Fibroblast of pulmonary artery (primary cell): Measurements from ENCODE around the gene OSBPL9.

Source experiments
- DNase-seq: peaks from one replicate; pipeline ENCODE4 v3.0.0-alpha.2; 2010; ENCODE audit warnings: low read depth
- H3K4me3 ChIP-seq: replicated peaks from 2 replicates; pipeline ENCODE4 v1.5.1; 2011; ENCODE audit warnings: low read depth, mild to moderate bottlenecking, control low read depth, low read length, moderate library complexity
- TF ChIP-seq, protein P1 (sequence below): IDR thresholded peaks from 2 replicates; pipeline ENCODE4 v1.5.1; 2011; ENCODE audit warnings: mild to moderate bottlenecking, control low read depth, low read length, inconsistent platforms; ENCODE audit errors: missing control alignments

The OSBPL9 gene

DNA sequence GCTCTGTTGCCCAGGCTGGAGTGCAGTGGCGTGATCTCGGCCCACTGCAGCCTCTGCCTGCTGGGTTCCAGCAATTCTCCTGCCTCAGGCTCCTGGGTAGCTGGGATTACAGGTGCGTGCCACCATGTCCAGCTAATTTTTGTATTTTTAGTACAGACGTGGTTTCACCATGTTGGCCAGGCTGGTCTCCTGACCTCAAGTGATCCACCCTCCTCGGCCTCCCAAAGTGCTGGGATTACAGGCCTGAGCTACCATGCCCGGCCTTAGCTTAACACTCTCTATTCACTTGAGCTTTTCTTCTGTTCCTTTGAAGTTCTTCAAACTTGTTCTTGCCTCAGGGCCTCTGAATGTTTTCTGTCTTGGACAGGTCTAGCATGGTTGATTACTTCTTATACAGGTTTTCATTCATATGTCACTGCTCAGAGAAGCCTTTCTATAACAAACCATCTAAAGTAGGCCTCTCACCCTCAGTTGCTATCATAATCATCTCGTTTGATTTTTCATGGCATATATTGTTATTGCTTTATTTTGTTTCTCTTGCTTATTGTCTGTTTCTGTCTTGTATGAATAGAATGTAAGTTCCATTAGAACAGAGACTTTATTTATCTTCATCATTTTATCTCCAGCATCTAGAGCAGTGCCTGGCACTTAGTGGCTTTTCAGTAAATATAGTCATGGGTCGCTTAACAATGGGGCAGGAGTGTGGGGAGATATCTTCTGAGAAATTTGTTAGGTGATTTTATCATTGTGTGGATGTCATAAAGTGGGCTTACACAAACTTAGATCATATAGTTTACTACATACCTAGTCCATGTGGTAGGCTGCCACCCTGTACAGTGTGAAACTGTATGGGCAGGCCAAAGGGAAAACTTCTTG lies 12.1 kb downstream of the OSBPL9 start:
- H3K4me3 ChIP-seq, result no peak overlapping the region
- TF ChIP-seq, protein P1, sequence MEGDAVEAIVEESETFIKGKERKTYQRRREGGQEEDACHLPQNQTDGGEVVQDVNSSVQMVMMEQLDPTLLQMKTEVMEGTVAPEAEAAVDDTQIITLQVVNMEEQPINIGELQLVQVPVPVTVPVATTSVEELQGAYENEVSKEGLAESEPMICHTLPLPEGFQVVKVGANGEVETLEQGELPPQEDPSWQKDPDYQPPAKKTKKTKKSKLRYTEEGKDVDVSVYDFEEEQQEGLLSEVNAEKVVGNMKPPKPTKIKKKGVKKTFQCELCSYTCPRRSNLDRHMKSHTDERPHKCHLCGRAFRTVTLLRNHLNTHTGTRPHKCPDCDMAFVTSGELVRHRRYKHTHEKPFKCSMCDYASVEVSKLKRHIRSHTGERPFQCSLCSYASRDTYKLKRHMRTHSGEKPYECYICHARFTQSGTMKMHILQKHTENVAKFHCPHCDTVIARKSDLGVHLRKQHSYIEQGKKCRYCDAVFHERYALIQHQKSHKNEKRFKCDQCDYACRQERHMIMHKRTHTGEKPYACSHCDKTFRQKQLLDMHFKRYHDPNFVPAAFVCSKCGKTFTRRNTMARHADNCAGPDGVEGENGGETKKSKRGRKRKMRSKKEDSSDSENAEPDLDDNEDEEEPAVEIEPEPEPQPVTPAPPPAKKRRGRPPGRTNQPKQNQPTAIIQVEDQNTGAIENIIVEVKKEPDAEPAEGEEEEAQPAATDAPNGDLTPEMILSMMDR, result no peak
- no peak for DNase-seq

DNA sequence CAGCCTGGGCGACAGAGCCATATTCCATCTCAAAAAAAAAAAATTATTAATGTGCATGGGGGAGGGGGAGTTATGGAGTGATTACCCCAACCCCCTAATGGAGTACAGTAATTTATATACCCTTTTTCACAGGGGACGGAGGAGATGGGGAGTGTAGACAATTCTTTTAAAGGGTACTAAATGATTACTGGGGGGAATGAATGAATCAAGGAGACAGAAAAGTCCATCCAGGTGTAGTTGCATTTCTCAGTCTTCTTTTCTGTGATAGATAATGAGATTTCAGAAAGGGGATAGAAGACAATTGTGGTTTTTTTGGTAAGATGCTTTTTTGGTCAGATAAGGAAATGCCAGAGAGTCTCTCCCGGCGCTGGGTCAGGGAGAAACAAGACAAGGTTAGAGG lies 13.0 kb downstream of the OSBPL9 start:
- no peak for DNase-seq
- TF ChIP-seq, protein P1, result no peak
- no peak overlapping the region for H3K4me3 ChIP-seq

DNA sequence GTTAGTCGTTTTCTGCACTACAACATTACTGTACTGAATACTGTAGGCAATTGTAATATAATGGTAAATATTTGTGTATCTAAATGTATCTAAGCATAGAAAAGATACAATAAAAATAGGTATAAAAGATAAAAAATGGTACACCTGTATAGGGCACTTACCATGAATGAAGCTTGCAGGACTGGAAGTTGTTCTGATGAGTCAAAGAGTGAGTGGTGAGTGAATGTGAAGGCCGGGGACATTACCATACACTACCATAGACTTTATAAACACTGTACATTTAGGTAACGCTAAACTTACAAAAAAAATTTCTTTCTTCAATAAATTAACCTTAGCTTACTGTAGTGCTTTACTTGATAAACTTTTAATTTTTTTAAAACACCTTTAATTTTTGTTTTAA lies 13.5 kb downstream of the OSBPL9 start:
- no peak overlapping the region for H3K4me3 ChIP-seq
- no peak for DNase-seq
- TF ChIP-seq, protein P1, result no peak

DNA sequence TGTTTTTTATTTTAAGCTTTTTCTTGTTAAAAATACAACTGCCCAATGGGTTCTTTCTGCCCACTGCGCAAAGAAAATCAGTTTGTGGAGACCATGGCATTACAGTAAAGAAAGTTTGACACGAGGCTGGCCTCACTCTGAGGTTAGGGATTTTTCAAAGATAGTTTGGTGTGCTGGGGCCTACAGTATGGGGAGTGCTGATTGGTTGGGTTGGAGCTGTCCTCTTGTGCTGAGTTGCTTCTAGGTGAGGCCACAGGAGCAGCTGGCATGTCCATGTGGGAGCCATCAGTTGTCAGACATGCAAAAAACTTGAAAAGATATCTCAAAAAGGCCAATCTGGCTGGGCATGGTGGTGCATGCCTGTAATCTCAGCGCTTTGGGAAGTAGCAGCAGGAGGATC lies 14.0 kb downstream of the OSBPL9 start:
- TF ChIP-seq, protein P1, result no peak
- no peak for DNase-seq
- H3K4me3 ChIP-seq, result no peak overlapping the region

DNA sequence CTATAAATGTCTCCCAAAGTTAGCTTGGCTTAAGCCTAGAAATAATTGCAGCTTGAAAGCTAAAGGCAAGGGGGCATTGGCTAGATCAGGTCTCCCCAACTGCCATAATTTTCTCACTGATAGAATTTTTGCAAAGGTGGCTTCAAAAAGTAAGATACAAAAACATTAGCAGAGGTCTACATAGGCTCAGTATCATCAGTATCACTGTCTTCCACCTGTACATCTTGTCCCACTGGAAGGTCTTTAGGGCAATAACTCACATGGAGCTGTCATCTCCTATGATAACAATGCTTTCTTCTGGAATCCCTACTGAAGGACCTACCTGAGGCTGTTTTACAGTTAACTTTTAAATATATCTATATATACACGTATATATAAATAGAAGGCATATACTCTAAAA lies 14.9 kb downstream of the OSBPL9 start:
- no peak overlapping the region for H3K4me3 ChIP-seq
- DNase-seq, result no peak
- TF ChIP-seq, protein P1, result no peak

DNA sequence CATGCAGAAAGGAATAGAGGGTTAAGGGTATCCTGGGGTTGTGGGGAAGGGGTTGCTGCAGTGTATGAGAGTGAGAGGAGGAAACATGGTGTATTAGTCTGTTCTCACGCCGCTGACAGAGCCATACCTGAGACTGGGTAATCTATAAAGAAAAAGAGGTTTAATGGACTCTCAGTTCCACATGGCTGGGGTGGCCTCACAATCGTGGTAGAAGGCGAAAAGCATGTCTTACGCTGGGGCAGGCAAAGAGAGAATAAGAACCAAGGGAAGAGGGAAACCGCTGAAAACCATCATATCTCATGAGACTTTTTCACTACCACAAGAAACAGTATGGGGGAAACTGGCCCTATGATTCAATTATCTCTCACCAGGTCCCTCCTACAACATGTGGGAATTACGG lies 17.7 kb downstream of the OSBPL9 start:
- no peak for DNase-seq
- H3K4me3 ChIP-seq, result no peak overlapping the region
- TF ChIP-seq, protein P1, result no peak

DNA sequence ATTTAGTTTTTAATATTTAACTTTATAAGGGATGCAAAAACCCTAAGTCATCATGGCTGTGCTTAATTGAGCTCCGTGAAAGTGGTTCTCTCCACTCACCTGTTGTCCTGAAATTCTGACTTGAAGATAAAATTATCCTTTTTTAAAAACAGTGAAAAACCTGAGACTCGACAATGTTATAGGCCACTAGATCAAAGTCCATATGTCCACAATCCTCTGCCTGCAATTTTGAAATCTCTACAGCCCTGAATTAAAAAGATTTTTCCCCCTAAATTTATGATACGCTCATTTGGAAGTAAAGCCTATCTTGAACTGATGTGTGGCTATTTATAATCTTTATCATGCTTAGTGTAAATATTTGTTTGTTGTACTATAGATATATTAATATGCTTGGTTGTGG lies 18.7 kb downstream of the OSBPL9 start:
- TF ChIP-seq, protein P1, result no peak
- DNase-seq, result no peak
- no peak overlapping the region for H3K4me3 ChIP-seq
